Renal pelvis (tissue), 4 donors: ENCODE data around the gene PAM16. TPM values are rescaled to one million over a fixed set of nuclear protein-coding genes. Genes with fewer than 3 reads are reported as not detected.
"Not testable (repeated sequence)": the region's sequence is repeated elsewhere in the genome, so short reads cannot be mapped to it uniquely, and the experiment has no call there.

Experiments used
- DNase-seq: peaks from one replicate; pipeline ENCODE4 v3.0.0-alpha.2; 2013
- polyA plus RNA-seq, 3 donors: library from polyadenylated mRNA; unstranded; fragments of 120-200 nt; gene quantifications; one replicate each; pipeline ENCODE4 v1.2.1, GENCODE V29; 2013; ENCODE audit not compliant: insufficient read length in 3 of 3

PAM16 gene
- polyA plus RNA-seq, 3 donors: 25.3 to 33.4 (median 30.7) TPM

GRCh38 chr16:4358236-4358635 is 7.1 kb upstream of the PAM16 start:
- DNase-seq: no peak

- no peak for DNase-seq
Measured at GRCh38 chr16:4356820-4357219, 5.7 kb upstream of the PAM16 start.

- DNase-seq: no peak
Measured at GRCh38 chr16:4354512-4355409, 3.6 kb upstream of the PAM16 start.

- DNase-seq: no peak
Measured at GRCh38 chr16:4353675-4354074, 2.6 kb upstream of the PAM16 start.

GRCh38 chr16:4352843-4353242 is 1.7 kb upstream of the PAM16 start:
- DNase-seq: no peak

- no peak for DNase-seq
Measured at GRCh38 chr16:4351880-4352279, 759 bp upstream of the PAM16 start.

GRCh38 chr16:4350365-4350786 is 745 bp downstream of the PAM16 start:
- DNase-seq: no peak

- DNase-seq: no peak
Measured at GRCh38 chr16:4349332-4349731, 1.8 kb downstream of the PAM16 start.

- DNase-seq: no peak
Measured at GRCh38 chr16:4347765-4348509, 3.2 kb downstream of the PAM16 start.

GRCh38 chr16:4347010-4347409 is 4.1 kb downstream of the PAM16 start:
- DNase-seq: no peak

GRCh38 chr16:4345836-4346781 is 5.0 kb downstream of the PAM16 start:
- DNase-seq: no peak

- no peak for DNase-seq
Measured at GRCh38 chr16:4344983-4345835, 5.9 kb downstream of the PAM16 start.

- not testable (repeated sequence) for DNase-seq
Measured at GRCh38 chr16:4344300-4344982, 6.7 kb downstream of the PAM16 start.

GRCh38 chr16:4342866-4343744 is 8.0 kb downstream of the PAM16 start:
- no peak for DNase-seq

GRCh38 chr16:4341250-4341649 is 9.9 kb downstream of the PAM16 start:
- no peak for DNase-seq

- no peak for DNase-seq
Measured at GRCh38 chr16:4340443-4340842, 10.7 kb downstream of the PAM16 start.

GRCh38 chr16:4339909-4340308 is 11.2 kb downstream of the PAM16 start:
- no peak for DNase-seq

- DNase-seq: no peak
Measured at GRCh38 chr16:4339455-4339854, 11.7 kb downstream of the PAM16 start.

- no peak for DNase-seq
Measured at GRCh38 chr16:4338712-4339299, 12.3 kb downstream of the PAM16 start.
